DMS153 treated with DMSO at 0.1 percent for 48 hours (cell line): ENCODE results near the gene CLCC1.

Experiments used
- DNase-seq: peaks from one replicate; lab custom pipeline; 2025; ENCODE audit not compliant: unreplicated experiment; lab: John Stamatoyannopoulos, UW

CLCC1 gene

GRCh38 chr1:108925920-108926319 lies 37.4 kb downstream of the CLCC1 start:
- no peak for DNase-seq

- no peak for DNase-seq
Measured at GRCh38 chr1:108916788-108917187, 46.5 kb downstream of the CLCC1 start.
